ENCODE results near the gene TTYH3. TPM values are rescaled to one million over a fixed set of nuclear protein-coding genes. Genes with fewer than 3 reads are reported as not detected.
"Not testable (repeated sequence)": the region's sequence is repeated elsewhere in the genome, so short reads cannot be mapped to it uniquely, and the experiment has no call there.

TTYH3 gene
- total RNA-seq, 1 donor from 2014 or later: 35.6 TPM

DNA sequence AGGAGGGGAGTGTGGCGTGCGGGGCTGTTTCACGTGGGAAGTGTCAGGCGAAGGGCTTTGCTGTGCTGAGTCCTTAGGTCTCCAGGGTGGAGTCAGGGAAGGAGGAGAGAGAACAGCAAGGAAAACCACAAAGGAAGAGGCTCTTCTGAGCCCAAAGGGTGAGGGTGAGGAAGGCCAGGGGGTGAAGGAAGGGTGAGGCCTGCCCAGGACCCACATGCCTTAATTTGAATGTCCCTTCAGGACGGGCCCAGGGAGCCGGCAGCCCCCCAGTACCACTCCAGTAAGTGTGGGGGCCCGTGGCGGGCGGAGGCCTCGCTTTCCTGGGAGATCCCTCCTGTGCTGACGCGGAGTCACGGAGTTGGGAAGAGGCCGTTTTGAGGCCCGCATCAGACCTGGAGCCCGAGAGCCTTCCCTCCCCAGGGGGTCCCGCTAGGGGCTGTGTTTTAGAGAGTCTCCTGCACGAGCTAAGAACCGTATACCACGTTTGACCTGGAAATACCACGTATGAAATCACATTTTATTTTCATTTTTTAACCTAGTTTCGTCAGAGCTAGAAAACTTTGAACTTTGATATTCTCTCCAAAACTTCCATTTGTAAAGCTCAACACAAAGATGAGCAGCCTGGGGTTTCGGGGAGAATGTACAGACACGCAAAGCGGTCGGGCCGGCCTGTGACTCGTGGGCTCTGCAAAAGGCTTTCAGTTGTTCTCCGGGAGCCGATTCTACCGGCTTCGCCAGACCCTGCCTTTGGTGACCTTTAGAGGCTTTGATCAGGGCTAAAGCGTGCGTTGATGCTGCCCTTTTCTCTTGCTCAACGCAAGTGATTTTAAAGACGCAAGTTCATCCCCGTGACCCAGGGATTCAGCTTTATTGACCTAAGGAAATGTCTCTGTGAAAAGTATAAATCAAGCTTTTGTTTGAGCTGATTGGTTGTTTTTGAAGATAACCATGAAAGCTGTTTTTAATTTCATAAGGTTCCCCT is 23.6 kb upstream of the TTYH3 start:
- Mint-ChIP-seq H3K4me3 (no peak overlapping the region), H3K27ac (no peak overlapping the region), H3K36me3 (ENCODE audit: low read depth) (no peaks in the 10 kb centered on the region), H3K27me3 (peaks cover 2% of the 10 kb centered on the region), H3K9me3 (no peaks in the 10 kb centered on the region), H3K4me1 (peaks cover 5% of the 10 kb centered on the region)
- DNase-seq: no peak
- intact Hi-C loops (cut with micrococcal nuclease): no loop called here

DNA sequence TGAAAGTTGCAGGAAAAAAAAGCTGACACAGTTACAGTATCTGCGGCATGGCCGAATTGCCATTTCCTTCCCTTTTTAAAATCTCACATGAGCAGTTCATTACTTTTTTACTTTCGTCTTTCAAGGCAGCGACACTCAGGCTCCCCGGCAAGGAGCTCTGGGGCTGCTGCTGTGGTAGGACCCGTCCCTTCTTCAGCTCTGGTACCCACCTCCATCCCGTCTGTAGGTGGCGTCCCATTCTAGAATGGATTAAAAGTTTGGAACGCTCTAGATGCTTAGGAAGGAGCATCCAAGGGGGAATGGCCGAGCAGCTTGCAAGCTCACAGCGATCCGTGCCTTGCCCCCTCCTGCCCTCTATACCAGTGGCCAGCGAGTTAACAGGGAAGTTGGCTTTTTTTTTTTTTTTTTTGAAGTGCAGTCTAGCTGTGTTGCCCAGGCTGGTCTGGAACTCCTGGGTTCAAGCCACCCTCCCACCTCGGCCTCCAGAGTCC is 22.8 kb upstream of the TTYH3 start:
- Mint-ChIP-seq H3K27ac (no peak overlapping the region), H3K9me3 (no peaks in the 10 kb centered on the region), H3K4me3 (peak overlapping the region; percentile 9), H3K27me3 (peaks cover 2% of the 10 kb centered on the region), H3K4me1 (peaks cover 5% of the 10 kb centered on the region), H3K36me3 (ENCODE audit: low read depth) (no peaks in the 10 kb centered on the region)
- peak; percentile 71 for DNase-seq
- intact Hi-C loops (cut with micrococcal nuclease): no loop called here

DNA sequence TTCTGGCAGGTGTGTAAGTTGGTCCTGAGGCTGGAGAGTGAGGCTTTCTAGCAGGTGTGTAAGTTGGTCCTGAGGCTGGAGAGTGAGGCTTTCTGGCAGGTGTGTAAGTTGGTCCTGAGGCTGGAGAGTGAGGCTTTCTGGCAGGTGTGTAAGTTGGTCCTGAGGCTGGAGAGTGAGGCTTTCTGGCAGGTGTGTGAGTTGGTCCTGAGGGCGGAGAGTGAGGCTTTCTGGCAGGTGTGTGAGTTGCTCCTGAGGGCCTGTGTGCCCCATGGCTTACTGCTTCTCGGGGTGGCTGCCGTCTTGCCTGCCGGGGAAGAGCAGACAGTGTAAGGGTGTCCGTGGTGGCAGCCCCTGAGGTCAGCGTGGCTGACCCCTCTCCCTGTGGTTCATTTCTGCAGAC is 22.1 kb upstream of the TTYH3 start:
- H3K4me1 Mint-ChIP-seq; H3K27ac Mint-ChIP-seq; H3K4me3 Mint-ChIP-seq; H3K9me3 Mint-ChIP-seq; DNase-seq; H3K36me3 Mint-ChIP-seq (ENCODE audit: low read depth); intact Hi-C loops (cut with micrococcal nuclease); H3K27me3 Mint-ChIP-seq: not testable (repeated sequence)

DNA sequence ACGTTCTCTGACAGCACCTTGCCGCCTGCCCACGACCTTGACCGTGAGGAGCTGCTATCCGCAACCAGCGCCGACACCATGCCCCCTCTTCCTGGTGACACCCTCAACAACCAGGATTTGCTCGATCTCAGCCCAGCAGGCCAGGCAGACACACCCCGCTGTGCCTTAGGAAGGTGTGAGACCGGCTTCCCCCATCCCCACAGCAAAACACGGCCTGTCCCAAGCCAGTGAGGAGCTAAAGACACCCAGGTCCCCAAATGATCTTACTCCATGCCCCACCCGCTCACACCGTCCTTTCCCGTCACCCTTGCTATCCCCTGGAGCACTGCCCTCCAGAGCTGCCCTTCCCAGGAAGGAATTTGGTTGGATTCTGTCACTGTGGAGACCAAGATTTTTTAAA is 21.3 kb upstream of the TTYH3 start:
- DNase-seq: no peak

DNA sequence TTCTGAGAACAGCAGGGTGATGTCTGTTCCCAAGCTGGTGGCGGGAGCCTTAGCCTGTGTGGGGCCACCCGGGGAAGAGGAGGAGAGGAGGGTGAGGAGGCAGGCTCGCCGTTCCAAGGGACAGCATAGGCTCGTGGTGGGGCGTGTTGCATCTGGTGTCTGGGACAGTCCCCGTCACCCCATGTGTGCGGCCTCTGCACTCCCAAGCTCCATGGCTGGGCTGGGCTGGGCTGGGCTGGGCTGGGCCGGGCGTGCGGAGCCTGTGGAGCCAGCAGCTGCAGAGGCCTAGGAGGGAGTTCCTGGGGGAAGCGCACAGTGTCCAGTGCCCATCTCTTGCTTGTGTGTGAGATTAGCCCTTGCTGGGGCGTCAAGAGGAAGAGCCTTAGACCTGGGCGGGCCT is 20.9 kb upstream of the TTYH3 start:
- H3K9me3 Mint-ChIP-seq: no peaks in the 10 kb centered on the region
- H3K4me1 Mint-ChIP-seq: peaks cover 5% of the 10 kb centered on the region
- H3K27ac Mint-ChIP-seq: no peak overlapping the region
- H3K27me3 Mint-ChIP-seq: peaks cover 2% of the 10 kb centered on the region
- no peaks in the 10 kb centered on the region for H3K36me3 Mint-ChIP-seq (ENCODE audit: low read depth)
- H3K4me3 Mint-ChIP-seq: no peak overlapping the region
- intact Hi-C loops (cut with micrococcal nuclease): no loop called here
- DNase-seq: no peak

More for the DNA sequence above, 21.3 kb upstream of the TTYH3 start:
- H3K4me1 Mint-ChIP-seq: peaks cover 5% of the 10 kb centered on the region
- no peak overlapping the region for H3K27ac Mint-ChIP-seq
- no peaks in the 10 kb centered on the region for H3K9me3 Mint-ChIP-seq
- peaks cover 2% of the 10 kb centered on the region for H3K27me3 Mint-ChIP-seq
- H3K36me3 Mint-ChIP-seq (ENCODE audit: low read depth): no peaks in the 10 kb centered on the region
- intact Hi-C loops (cut with micrococcal nuclease): no loop called here
- no peak overlapping the region for H3K4me3 Mint-ChIP-seq

DNA sequence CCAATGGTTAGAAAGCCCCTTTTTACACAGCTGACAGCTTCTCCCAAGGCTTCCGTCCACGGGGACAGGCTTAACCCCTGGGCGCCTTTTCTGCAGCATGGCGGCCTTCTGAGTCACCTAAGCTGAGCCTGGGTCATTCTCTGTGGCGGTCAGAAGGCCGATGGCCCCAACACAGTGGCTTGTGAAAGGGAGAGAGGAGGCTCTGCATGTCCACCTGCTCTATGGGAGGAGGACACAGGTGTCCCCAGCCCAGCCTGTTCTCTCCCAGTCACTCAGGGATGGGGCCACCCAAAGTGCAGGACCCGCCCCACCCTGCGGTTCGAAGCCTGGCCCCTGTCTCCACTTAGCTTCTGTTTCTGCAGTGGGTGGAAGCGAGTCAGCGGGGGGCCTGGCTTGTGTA is 20.4 kb upstream of the TTYH3 start:
- Mint-ChIP-seq H3K4me3 (no peak overlapping the region), H3K36me3 (ENCODE audit: low read depth) (no peaks in the 10 kb centered on the region)

DNA sequence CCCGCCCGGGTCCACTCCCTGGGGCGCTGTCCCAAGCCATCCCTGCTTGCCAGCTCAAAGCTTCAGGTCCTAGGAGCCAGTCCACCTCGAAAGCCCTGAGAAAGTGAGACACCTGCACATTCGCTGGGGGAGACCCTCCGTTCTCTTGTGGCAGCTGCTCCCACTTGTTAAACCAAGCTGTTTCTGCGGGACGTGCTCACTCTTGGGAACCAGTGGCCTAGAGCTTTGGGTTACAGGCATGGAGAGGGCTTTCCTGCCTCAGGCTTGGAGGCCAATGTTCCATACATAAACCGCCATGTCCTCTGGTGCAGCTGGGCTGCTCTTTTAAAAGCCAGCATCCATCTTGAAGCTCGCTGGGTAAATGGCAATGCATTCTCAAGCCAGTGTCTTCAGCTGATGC is 19.9 kb upstream of the TTYH3 start:
- Mint-ChIP-seq H3K4me3 (no peak overlapping the region), H3K9me3 (no peaks in the 10 kb centered on the region), H3K27ac (no peak overlapping the region), H3K4me1 (peaks cover 5% of the 10 kb centered on the region), H3K27me3 (peaks cover 2% of the 10 kb centered on the region), H3K36me3 (ENCODE audit: low read depth) (no peaks in the 10 kb centered on the region)
- intact Hi-C loops (cut with micrococcal nuclease): no loop called here
- DNase-seq: no peak

More for the DNA sequence above, 20.4 kb upstream of the TTYH3 start:
- DNase-seq: no peak
- Mint-ChIP-seq H3K27ac (no peak overlapping the region), H3K27me3 (peaks cover 2% of the 10 kb centered on the region), H3K9me3 (no peaks in the 10 kb centered on the region), H3K4me1 (peaks cover 5% of the 10 kb centered on the region)
- intact Hi-C loops (cut with micrococcal nuclease): no loop called here

DNA sequence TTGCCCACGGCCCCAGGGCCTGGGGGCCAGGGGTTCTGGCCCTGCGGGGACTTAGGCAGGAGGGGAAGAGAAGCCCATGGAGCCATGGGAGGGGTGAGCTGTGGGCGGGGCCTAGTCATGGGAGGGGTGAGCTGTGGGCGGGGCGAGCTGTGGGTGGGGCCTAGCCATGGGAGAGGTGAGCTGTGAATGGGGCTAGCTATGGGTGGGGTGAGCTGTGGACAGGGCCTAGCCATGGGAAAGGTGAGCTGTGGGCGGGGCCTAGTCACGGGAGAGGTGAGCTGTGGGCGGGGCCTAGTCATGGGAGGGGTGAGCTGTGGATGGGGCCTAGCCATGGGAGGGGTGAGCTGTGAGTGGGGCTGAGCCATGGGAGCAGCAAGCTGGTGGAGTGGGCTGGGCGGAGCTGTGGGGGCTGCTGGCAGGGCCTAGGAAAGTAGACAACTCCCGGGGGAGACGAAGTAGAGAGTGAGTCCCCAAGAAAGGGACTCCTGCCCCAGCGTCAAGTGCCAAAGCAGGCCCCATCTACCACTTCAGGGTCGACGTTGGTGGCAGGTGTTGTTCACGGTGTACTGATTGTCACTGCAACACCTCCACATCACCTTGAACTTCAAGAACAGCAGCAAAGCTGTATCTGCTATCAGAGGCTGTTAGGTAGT is 19.2 kb upstream of the TTYH3 start:
- no peak overlapping the region for H3K27ac Mint-ChIP-seq

DNA sequence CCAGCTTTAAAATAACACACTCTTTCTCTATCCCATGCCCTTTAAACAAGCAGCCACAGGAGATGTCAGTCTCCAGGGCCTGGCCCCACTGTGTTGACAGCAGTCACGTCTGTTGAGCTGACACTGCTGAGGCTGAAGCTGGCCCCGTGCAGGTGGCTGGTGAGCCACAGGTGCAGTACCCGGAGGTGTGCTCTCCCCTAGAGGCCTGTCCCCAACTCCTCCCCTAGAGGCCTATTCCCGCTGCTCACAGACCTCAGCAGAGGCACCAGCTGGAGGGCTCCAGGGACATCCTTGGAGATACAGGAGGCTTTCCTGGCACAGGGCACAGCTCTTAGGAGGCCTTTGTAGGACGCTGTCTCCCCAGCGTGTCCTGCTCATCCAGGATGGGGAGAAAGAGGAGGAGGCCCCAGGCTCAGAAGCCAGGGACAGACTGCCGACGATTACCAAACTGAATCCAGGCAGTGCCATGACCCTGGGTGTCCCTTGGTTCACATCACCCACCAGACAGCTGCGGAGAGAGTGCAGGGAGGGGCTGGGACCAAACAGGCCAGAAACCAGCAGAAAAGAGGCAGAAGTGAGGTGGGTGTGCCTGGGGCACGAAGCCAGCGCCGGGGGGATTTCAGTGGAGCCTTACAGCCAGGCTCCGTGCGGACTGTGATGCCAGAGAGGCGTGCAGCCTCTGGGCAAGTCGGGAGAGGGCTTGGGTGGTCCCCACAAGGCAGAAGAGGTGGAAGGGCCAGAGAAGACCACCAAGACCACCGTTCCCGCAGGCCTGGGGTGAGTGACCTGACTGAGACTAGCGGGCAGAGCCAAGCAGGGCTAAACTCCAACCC is 18.5 kb upstream of the TTYH3 start:
- intact Hi-C loops (cut with micrococcal nuclease): no loop called here
- Mint-ChIP-seq H3K36me3 (ENCODE audit: low read depth) (no peaks in the 10 kb centered on the region), H3K27ac (no peak overlapping the region), H3K4me1 (peaks cover 3% of the 10 kb centered on the region), H3K27me3 (peaks cover 2% of the 10 kb centered on the region), H3K4me3 (no peak overlapping the region), H3K9me3 (no peaks in the 10 kb centered on the region)
- DNase-seq: no peak

More for the DNA sequence above, 19.2 kb upstream of the TTYH3 start:
- peaks cover 2% of the 10 kb centered on the region for H3K27me3 Mint-ChIP-seq
- no peak for DNase-seq
- no peak overlapping the region for H3K4me3 Mint-ChIP-seq
- intact Hi-C loops (cut with micrococcal nuclease): no loop called here
- H3K9me3 Mint-ChIP-seq: no peaks in the 10 kb centered on the region
- no peaks in the 10 kb centered on the region for H3K36me3 Mint-ChIP-seq (ENCODE audit: low read depth)
- peaks cover 5% of the 10 kb centered on the region for H3K4me1 Mint-ChIP-seq

DNA sequence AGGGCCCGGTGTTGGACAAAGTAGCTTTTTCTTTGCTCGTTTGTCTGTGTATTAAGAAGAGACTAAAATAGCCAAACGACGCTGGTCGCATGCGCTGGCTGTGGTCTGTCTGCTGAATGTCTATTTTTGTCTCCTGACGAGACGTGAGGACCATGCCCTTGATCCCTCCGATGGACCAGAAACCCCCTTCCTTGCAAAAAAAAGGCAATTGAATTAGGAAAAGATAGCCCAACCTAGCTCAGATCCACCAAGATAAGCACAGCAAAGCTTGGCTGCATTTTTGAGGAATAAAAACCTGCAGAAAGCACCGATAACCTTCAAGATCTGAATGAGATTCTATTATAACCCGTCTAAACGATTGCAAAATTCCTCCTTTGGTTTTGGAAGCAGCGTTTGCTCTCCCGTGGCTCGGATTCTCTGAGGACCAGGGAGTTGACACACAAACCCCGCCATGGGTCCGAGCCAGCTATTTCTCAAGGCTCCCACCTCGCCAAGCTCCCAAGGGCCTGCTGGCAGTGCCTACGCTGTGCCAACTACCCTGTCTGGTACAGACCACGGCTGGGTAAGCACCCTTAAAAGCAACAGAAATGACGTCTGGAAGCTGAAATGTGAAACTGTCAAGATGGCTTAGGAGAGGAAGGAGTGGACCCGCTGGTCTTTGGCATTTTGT is 17.7 kb upstream of the TTYH3 start:
- H3K4me1 Mint-ChIP-seq: peaks cover under 1% of the 10 kb centered on the region
- peaks cover under 1% of the 10 kb centered on the region for H3K27me3 Mint-ChIP-seq
- H3K4me3 Mint-ChIP-seq: no peak overlapping the region
- H3K27ac Mint-ChIP-seq: no peak overlapping the region
- DNase-seq: no peak
- no peaks in the 10 kb centered on the region for H3K36me3 Mint-ChIP-seq (ENCODE audit: low read depth)
- no peaks in the 10 kb centered on the region for H3K9me3 Mint-ChIP-seq
- intact Hi-C loops (cut with micrococcal nuclease): no loop called here

DNA sequence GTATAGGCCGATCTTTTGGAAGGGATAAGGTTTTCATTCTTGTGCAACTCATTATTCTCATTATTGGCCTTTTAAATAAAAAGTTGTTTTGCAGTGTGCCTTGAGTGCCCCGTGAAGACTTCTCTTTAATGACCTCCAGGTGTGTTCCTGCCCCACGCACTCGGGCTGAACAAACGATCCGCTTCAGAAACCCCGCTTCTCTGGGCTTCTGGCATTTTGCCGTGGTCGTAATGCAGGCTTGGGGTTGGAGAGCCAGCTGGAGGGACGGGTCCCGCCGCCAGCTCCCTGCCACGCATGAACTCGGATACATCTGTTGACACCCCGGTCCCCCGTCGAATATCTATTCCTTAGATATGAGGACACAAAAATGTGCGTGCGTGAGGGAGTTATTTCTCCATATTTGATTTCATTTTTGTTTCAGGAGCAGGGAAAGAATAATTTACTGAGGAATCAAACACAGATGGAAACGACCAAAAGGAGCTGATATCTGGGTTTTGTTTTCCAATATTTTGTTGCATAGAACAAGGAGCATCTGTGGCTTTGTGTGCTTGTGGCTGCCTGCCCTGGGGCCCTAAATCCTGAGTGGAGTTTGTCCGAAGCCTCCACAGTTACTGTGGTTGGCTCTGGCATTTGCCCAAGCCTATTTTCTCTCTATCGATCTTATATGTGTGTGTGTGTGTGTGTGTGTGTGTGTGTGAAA is 17.0 kb upstream of the TTYH3 start:
- no peak overlapping the region for H3K27ac Mint-ChIP-seq
- DNase-seq: no peak
- intact Hi-C loops (cut with micrococcal nuclease): no loop called here
- no peaks in the 10 kb centered on the region for H3K4me1 Mint-ChIP-seq
- no peaks in the 10 kb centered on the region for H3K9me3 Mint-ChIP-seq
- H3K4me3 Mint-ChIP-seq: no peak overlapping the region
- H3K27me3 Mint-ChIP-seq: no peaks in the 10 kb centered on the region
- no peaks in the 10 kb centered on the region for H3K36me3 Mint-ChIP-seq (ENCODE audit: low read depth)

DNA sequence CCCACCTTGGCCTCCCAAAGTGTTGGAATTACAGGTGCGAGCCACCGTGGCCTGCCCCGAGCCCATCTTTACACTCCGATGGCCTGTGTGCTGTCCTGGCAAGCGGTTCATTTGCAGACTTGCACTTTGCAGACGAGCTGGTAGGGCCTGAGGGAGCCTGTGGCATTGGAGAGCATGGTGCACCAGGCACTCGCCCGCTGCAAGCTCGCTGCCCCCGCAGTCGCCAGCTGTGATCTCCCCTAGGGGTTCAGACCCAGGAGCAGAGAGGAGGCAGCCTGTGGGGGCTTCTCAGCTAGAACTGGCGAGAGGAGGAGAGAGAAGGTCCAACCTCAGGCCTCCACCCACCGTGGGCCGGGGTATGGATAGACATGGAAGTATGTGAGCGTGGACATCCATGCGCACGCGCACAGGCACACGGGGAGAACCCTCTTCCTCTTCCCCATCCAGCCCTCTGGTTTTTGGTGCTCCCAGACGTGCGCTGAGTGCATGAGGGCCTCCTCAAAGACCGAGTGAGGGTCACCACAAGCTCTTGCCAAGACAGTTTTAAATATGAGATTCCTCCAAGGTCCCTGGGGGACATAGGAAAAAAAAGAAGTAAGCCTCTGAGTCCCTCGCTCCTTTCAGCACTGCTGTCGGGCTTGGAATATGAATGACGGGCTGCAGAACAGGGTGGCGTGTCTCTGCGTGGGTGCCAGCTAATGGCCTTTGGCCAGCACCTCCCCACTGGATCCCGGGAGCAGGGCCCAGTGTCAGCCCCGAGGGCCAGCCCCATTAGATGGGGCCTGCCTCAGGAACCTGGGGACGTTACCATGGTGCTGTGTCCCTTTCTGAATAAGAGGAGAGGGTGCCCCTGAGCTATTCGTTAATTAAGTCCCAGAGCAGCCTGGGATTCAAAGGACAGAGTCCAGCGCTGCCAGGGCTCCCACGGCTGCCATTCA is 15.1 kb upstream of the TTYH3 start:
- intact Hi-C loops (cut with micrococcal nuclease): no loop called here
- DNase-seq: no peak
- H3K27me3 Mint-ChIP-seq: no peaks in the 10 kb centered on the region
- H3K4me3 Mint-ChIP-seq: no peak overlapping the region
- no peak overlapping the region for H3K27ac Mint-ChIP-seq
- no peaks in the 10 kb centered on the region for H3K9me3 Mint-ChIP-seq
- H3K36me3 Mint-ChIP-seq (ENCODE audit: low read depth): no peaks in the 10 kb centered on the region
- H3K4me1 Mint-ChIP-seq: no peaks in the 10 kb centered on the region

Measured in activated CD4-positive, alpha-beta T cell treated with anti-CD3 and anti-CD28 coated beads, Interleukin-2, amount 10 ng/mL, durations not matched to agents 24 days and 14 days (primary cell).